LNCaP clone FGC (cell line): ENCODE data around the gene ST3GAL2.

Source experiments
- DNase-seq: peaks from one replicate; pipeline ENCODE4 v3.0.0-alpha.2; 2011; ENCODE audit warnings: low read depth
- H3K4me3 ChIP-seq: 2 replicates; pipeline ENCODE4 v1.5.1; 2011; ENCODE audit warnings: mild to moderate bottlenecking, low read depth, low read length, control low read depth
- TF ChIP-seq, protein P1 (sequence below): IDR thresholded peaks from 2 replicates; pipeline ENCODE4 v1.5.1; 2012; ENCODE audit warnings: mild to moderate bottlenecking; ENCODE audit not compliant: control insufficient read depth, insufficient read depth; ENCODE audit errors: extremely low read depth

The ST3GAL2 gene

GRCh38 chr16:70429888-70430666 is 8.8 kb downstream of the ST3GAL2 start:
- TF ChIP-seq, protein P1, sequence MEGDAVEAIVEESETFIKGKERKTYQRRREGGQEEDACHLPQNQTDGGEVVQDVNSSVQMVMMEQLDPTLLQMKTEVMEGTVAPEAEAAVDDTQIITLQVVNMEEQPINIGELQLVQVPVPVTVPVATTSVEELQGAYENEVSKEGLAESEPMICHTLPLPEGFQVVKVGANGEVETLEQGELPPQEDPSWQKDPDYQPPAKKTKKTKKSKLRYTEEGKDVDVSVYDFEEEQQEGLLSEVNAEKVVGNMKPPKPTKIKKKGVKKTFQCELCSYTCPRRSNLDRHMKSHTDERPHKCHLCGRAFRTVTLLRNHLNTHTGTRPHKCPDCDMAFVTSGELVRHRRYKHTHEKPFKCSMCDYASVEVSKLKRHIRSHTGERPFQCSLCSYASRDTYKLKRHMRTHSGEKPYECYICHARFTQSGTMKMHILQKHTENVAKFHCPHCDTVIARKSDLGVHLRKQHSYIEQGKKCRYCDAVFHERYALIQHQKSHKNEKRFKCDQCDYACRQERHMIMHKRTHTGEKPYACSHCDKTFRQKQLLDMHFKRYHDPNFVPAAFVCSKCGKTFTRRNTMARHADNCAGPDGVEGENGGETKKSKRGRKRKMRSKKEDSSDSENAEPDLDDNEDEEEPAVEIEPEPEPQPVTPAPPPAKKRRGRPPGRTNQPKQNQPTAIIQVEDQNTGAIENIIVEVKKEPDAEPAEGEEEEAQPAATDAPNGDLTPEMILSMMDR, result no peak
- no peak for DNase-seq

DNA sequence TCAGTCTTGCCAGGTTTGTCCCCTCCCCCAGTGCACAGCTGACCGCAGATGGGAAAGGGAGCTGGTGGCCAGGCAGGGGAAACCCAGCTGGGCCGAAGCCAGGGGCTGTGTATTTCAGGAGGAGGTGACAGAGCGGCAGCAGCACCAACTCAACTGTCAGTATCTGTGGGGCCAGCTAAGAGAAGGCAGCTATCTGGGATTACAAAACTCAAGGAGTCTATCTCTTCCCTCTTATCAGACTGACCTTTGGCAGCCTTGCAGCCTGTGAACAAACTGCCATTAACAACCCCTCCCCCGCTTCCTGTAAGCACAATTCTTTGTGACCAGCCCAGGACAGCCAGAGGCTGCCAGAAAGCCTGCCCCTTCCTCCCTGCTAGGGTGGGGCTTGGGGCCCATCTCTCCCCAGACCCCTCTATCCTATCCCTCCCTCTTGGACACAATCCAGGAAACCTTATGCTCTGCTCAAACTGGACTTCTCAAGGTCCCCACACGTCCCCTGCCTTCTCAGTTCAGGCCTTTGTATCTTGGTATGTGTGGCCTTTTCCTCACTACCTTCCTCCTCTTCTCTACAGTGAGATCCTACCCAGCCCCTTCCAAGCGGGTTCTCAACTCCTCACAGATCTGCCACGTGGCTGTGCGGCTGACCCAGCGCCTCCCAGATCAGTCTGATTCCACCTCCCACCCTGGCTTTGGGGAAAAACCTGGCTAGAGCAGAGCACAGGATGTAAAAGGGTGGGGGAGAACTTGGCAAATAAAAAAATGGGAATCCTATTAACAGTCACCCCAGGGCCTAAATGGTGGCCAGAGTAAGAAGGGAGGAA is 10.5 kb downstream of the ST3GAL2 start:
- no peak overlapping the region for H3K4me3 ChIP-seq
- DNase-seq, result peak; percentile 77
- TF ChIP-seq, protein P1, result no peak

More at GRCh38 chr16:70429888-70430666, 8.8 kb downstream of the ST3GAL2 start:
- H3K4me3 ChIP-seq, result no peak overlapping the region

DNA sequence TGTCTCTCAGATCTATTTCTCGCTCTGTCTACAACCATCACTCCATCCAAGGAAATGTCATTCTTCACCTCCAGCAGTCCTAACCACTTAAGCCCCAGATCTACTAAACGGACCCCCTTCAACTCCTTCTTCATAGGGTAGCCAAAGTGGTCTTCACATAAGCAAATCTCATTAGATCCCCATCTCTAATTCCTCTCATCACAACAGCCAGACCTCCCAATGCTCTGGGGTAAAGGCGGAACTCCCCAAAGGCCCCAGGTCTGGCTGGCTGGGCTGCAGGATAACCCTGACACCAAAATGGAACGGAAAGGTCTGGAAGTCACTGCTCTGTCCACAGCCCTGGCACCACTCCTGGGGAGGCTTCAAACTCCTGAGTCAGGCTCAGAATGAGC is 11.1 kb downstream of the ST3GAL2 start:
- no peak overlapping the region for H3K4me3 ChIP-seq
- TF ChIP-seq, protein P1, result no peak
- DNase-seq, result no peak

GRCh38 chr16:70422543-70422942 is 16.4 kb downstream of the ST3GAL2 start:
- H3K4me3 ChIP-seq, result no peak overlapping the region
- no peak for DNase-seq
- TF ChIP-seq, protein P1, result no peak

DNA sequence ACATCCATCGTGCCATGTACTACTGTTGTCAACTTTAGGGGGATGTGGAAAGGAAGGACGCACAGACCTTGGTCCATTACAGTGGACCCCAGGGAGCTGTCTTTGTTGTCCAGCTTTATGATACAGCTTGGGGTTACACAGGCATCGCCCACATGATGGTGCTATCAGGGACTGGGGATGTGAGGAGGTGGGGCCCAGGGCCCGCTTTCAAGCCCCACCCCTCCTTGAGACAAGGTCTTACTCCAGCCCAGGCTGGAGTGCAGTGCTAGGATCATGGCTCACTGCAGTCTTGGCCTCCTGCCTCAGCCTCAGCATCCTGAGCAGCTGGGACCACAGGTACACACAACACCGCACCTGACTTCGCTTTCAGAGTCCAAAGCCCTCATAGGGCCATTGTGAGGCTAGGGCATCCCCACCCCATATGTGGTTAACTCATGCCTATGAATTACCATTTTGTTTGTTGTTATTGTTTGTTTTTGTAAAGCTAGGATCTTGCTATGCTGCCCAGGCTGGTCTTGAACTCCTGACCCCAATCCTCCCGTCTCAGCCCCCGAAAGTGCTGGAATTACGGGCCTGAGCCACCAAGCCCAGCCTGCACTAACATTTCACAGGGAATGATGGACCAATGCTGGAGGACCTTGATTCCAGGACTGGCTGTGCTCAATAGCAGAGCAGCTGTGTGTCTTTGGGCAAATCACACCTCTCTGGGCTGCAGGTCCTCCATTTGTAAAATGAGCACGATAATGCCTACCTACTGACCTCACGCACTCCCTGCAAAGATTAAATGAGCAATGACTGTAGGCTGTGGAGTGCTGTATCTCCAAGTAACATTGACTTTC is 17.2 kb downstream of the ST3GAL2 start:
- TF ChIP-seq, protein P1, result no peak
- no peak overlapping the region for H3K4me3 ChIP-seq
- DNase-seq, result no peak

DNA sequence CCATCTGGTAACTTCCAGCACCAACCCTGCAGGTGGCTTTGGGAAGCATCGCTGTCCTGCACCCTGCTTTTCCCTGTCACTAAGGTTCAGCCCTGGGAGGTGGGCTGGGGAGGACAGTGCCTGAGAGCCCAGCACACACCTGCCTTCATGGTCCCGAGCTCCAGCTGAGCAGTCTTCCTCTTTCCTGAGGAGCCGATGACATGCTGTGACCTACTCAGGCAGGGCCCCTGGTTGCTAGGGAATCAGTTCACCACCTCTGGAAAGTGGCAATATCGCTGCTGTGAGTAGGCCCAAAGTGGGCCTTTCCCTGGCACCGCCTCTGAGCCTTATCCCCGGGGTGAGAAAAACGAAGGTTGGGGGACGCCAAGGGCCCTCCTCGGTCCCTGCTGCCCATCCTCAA is 17.9 kb downstream of the ST3GAL2 start:
- TF ChIP-seq, protein P1, result no peak
- no peak for DNase-seq
- H3K4me3 ChIP-seq, result no peak overlapping the region
